ENCODE results near the gene RNASE12. TPM values are rescaled to one million over a fixed set of nuclear protein-coding genes. Genes with fewer than 3 reads are reported as not detected.

Gene RNASE12
- total RNA-seq, 1 experiment from 2014 or later = not detected

DNA sequence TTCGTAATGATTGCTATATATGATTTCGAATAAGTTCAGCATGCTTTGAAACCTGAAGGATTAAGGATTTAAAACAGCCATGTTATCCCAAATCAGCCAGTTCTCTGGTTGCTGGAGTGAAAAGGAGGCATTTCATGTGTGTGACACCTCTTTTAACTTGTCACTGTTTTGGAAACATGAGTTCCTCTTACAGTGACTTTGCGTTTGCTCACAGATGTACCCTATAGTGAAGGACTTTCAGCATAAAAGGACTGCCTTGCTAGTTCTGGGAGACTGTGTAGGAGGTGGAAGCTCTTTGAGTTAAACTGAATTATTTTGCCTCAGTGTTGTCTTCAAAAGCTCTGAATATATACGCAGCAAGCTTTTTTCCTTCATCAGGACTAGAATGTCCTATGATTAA, 10.9 kb downstream of the RNASE12 start:
- Histone ChIP-seq H3K23ac (ENCODE audit: insufficient read length, low read depth, low read length) (no peak overlapping the region), H3K14ac (ENCODE audit: insufficient read depth, low read length) (no peak overlapping the region), H3K56ac (ENCODE audit: insufficient read length, low read depth, low read length) (no peak overlapping the region), H3K4me2 (ENCODE audit: insufficient read depth, insufficient read length, low read length) (no peak overlapping the region), H2BK5ac (ENCODE audit: insufficient read length, low read length) (no peak overlapping the region), H2AK5ac (ENCODE audit: insufficient read length, low read length) (no peak overlapping the region), H3K27me3 (ENCODE audit: insufficient read depth, low read length) (no peaks in the 10 kb centered on the region), H2BK120ac (ENCODE audit: low read depth, low read length, poor library complexity, severe bottlenecking) (no peak overlapping the region), H2BK20ac (ENCODE audit: low read depth, low read length, poor library complexity, severe bottlenecking) (no peak overlapping the region), H2AFZ (ENCODE audit: low read length) (no peak overlapping the region), H3K4ac (ENCODE audit: low read depth, low read length) (no peak overlapping the region), H2BK12ac (ENCODE audit: insufficient read length, low read depth, low read length) (no peak overlapping the region), H3K23me2 (ENCODE audit: insufficient read length, low read depth, low read length, poor library complexity, severe bottlenecking) (no peaks in the 10 kb centered on the region), H3K9me3 (ENCODE audit: control insufficient read depth, low read depth, low read length) (no peaks in the 10 kb centered on the region), H3K27ac (ENCODE audit: insufficient read length, low read depth, low read length) (no peak overlapping the region), H3K79me2 (ENCODE audit: insufficient read depth, low read length) (no peaks in the 10 kb centered on the region), H4K8ac (replicated peaks; ENCODE audit: insufficient read length, low read depth, low read length) (no peak overlapping the region), H3K79me1 (ENCODE audit: insufficient read depth, low read depth, low read length, poor library complexity, severe bottlenecking) (no peaks in the 10 kb centered on the region), H3K4me1 (ENCODE audit: insufficient read depth, low read length) (peaks cover 26% of the 10 kb centered on the region), H3K18ac (ENCODE audit: insufficient read length, low read depth, low read length) (no peak overlapping the region), H4K91ac (ENCODE audit: insufficient read length, low read depth, low read length) (no peak overlapping the region), H3T11ph (ENCODE audit: low read length) (no peak overlapping the region), H4K5ac (ENCODE audit: insufficient read length, low read depth, low read length) (no peak overlapping the region), H4K20me1 (ENCODE audit: control insufficient read depth, insufficient read depth, insufficient read length) (no peaks in the 10 kb centered on the region), H2BK15ac (ENCODE audit: low read depth, low read length) (no peak overlapping the region), H3K9ac (ENCODE audit: extremely low read depth, insufficient read length, low read length) (no peak overlapping the region)
- H3K9me3 Mint-ChIP-seq = no peaks in the 10 kb centered on the region; a peak in 1 of 5 replicates
- no peak overlapping the region for H3K4me3 Mint-ChIP-seq
- peaks cover 57 to 65% of the 10 kb centered on the region in 2 experiments for H3K4me1 Mint-ChIP-seq
- peaks cover 0 to 1% (median 0%) of the 10 kb centered on the region in 3 experiments; a peak in 2 of 7 replicates for H3K36me3 Mint-ChIP-seq (ENCODE audit: insufficient read depth in 1 of 3, low read depth in 3 of 3)
- DNase-seq = no peak
- no peak for TF ChIP-seq CTCF (conservative IDR thresholded peaks at IDR 0.05)
- no peaks in the 10 kb centered on the region for H3K27me3 Mint-ChIP-seq (ENCODE audit: low read depth)
- H3K27ac Mint-ChIP-seq = no peak overlapping the region
- no CpG with 5 or more reads among the region's 4 CpGs for WGBS (ENCODE audit: extremely low coverage, insufficient read length, low lambda C conversion rate)

Measured in H9 (cell line).